Endothelial cell of umbilical vein (primary cell): ENCODE data around the gene SLC8A1. TPM values are rescaled to one million over a fixed set of nuclear protein-coding genes. Genes with fewer than 3 reads are reported as not detected.

ENCODE experiments used
- BruUV-seq: library from RNA; stranded (reverse); fragments of 400-500 nt; replicated peaks from 2 replicates; lab custom pipeline; 2021; lab: Mats Ljungman, UMichigan
- CTCF ChIA-PET: fragments of 300-600, 350-600 bp; sonication (Branson Sonifier 250); formaldehyde crosslinking; loops from one replicate; lab custom pipeline; 2021; ENCODE audit warnings: antibody characterized with exemption, inconsistent platforms; lab: Charles Lee
- POLR2A ChIA-PET: fragments of 300-600, 350-600 bp; sonication (Branson Sonifier 250); formaldehyde crosslinking; loops from one replicate; lab custom pipeline; 2021; ENCODE audit warnings: antibody characterized with exemption, inconsistent platforms; lab: Charles Lee
- DNase-seq: peaks from one replicate; pipeline ENCODE4 v3.0.0-alpha.2; 2011; ENCODE audit warnings: low read depth, low spot score
- FAIRE-seq: peaks from 2 replicates; lab custom pipeline; 2011; peaks lifted over from hg19 to GRCh38; lab: Jason Lieb, UNC
- H2AFZ ChIP-seq: 2 replicates; pipeline ENCODE4 v1.6.0; 2012; ENCODE audit warnings: low read depth, low read length, control low read depth, inconsistent platforms
- H3K27ac ChIP-seq: 2 replicates; pipeline ENCODE4 v1.5.1; 2011; ENCODE audit warnings: low read depth, mild to moderate bottlenecking, control low read depth, low read length, moderate library complexity; ENCODE audit not compliant: insufficient read depth
- H3K27me3 ChIP-seq, 2 experiments: 2 replicates each; pipeline versions ENCODE4 v1.6.0 to v1.6.1; 2011; ENCODE audit warnings: low read length in 2 of 2, mixed read lengths in 1 of 2; ENCODE audit not compliant: control insufficient read depth in 2 of 2, insufficient read depth in 2 of 2
- H3K36me3 ChIP-seq, 2 experiments: 2 replicates in 1 of 2; 3 replicates in 1 of 2; pipeline ENCODE4 v1.5.1; 2011; ENCODE audit warnings: low read length in 2 of 2, mild to moderate bottlenecking in 1 of 2, moderate library complexity in 1 of 2; ENCODE audit not compliant: control insufficient read depth in 2 of 2, insufficient read depth in 2 of 2; ENCODE audit errors: extremely low read depth in 1 of 2
- H3K4me1 ChIP-seq: 3 replicates; pipeline ENCODE4 v1.5.1; 2011; ENCODE audit warnings: mild to moderate bottlenecking, low read length; ENCODE audit not compliant: control insufficient read depth, insufficient read depth; ENCODE audit errors: extremely low read depth
- H3K4me2 ChIP-seq: 2 replicates; pipeline ENCODE4 v1.6.1; 2011; ENCODE audit warnings: low read length, control low read depth, mixed read lengths; ENCODE audit not compliant: insufficient read depth
- H3K4me3 ChIP-seq, 3 experiments: fragments of 200-600 bp in 1 of 3; sonication (generic), shearing (Covaris generic) in 1 of 3; replicated peaks in 1 of 3; 2 replicates each; pipeline ENCODE4 v1.5.1; 2011 to 2016; ENCODE audit warnings: control low read depth in 3 of 3, low read length in 3 of 3, mild to moderate bottlenecking in 2 of 3, inconsistent platforms in 1 of 3, low read depth in 1 of 3, moderate library complexity in 1 of 3; ENCODE audit not compliant: insufficient read depth in 1 of 3
- H3K79me2 ChIP-seq: 2 replicates; pipeline ENCODE4 v1.6.0; 2012; ENCODE audit warnings: low read length, inconsistent platforms; ENCODE audit not compliant: control insufficient read depth, insufficient read depth
- H3K9ac ChIP-seq: replicated peaks from 2 replicates; pipeline ENCODE3; 2011; ENCODE audit warnings: low read length, control low read depth; ENCODE audit not compliant: insufficient read depth; ENCODE audit errors: extremely low read depth
- H3K9me1 ChIP-seq: replicated peaks from 3 replicates; pipeline ENCODE4 v1.6.0; 2011; ENCODE audit warnings: mild to moderate bottlenecking, low read length; ENCODE audit not compliant: control insufficient read depth, insufficient read depth; ENCODE audit errors: extremely low read depth
- H3K9me3 ChIP-seq: replicated peaks from 2 replicates; pipeline ENCODE4 v1.5.1; 2012; ENCODE audit warnings: low read length, inconsistent platforms; ENCODE audit not compliant: control insufficient read depth, insufficient read depth
- H4K20me1 ChIP-seq: replicated peaks from 2 replicates; pipeline ENCODE3; 2011; ENCODE audit warnings: mild to moderate bottlenecking, low read length; ENCODE audit not compliant: control insufficient read depth, insufficient read depth; ENCODE audit errors: extremely low read depth
- CTCF ChIP-seq, 2 donors: IDR thresholded peaks; 1 replicate in 1 of 2; 2 replicates in 1 of 2; pipeline ENCODE4 v1.5.1; 2011; ENCODE audit warnings: low read length in 2 of 2, mild to moderate bottlenecking in 2 of 2, moderate library complexity in 2 of 2, control low read depth in 1 of 2, inconsistent platforms in 1 of 2, low read depth in 1 of 2; ENCODE audit not compliant: insufficient read depth in 1 of 2; ENCODE audit errors: extremely low read depth in 1 of 2
- EZH2 ChIP-seq: IDR thresholded peaks from 2 replicates; pipeline ENCODE4 v1.6.1; 2012; ENCODE audit warnings: borderline replicate concordance, low read depth, mild to moderate bottlenecking, moderate library complexity, low read length, inconsistent platforms; ENCODE audit not compliant: severe bottlenecking
- FOS ChIP-seq: IDR thresholded peaks from 2 replicates; pipeline ENCODE4 v1.6.1; 2011; ENCODE audit warnings: mild to moderate bottlenecking, low read length, moderate library complexity, borderline replicate concordance; ENCODE audit not compliant: insufficient read depth
- GATA2 ChIP-seq: IDR thresholded peaks from 2 replicates; pipeline ENCODE4 v1.7.0; 2011; ENCODE audit warnings: low read depth, mild to moderate bottlenecking, moderate library complexity, mixed read lengths, low read length; ENCODE audit not compliant: insufficient read length, insufficient read depth
- JUN ChIP-seq: IDR thresholded peaks from 2 replicates; pipeline ENCODE4 v1.6.1; 2011; ENCODE audit warnings: borderline replicate concordance, low read depth; ENCODE audit not compliant: insufficient read length, insufficient read depth
- MYC ChIP-seq: IDR thresholded peaks from one replicate; pipeline ENCODE4 v1.6.1; 2011; ENCODE audit warnings: mild to moderate bottlenecking, low read depth, low read length
- POLR2A ChIP-seq: IDR thresholded peaks from 2 replicates; pipeline ENCODE4 v1.6.1; 2012; ENCODE audit warnings: low read depth, mild to moderate bottlenecking, control low read depth, low read length
- POLR2AphosphoS5 ChIP-seq: IDR thresholded peaks from 2 replicates; pipeline ENCODE4 v1.6.1; 2012; ENCODE audit warnings: low read depth, mild to moderate bottlenecking, control low read depth, low read length, moderate library complexity; ENCODE audit not compliant: insufficient read depth
- dilution Hi-C: fragments of 300-500 bp; cut with MboI; formaldehyde crosslinking; loops from one replicate; pipeline ENCODE4 v1.15.0; 2019; ENCODE audit warnings: low sequenced_read_pairs; ENCODE audit not compliant: extremely low pct_ligation_motif_present
- intact Hi-C: fragments of 100-400 bp; cut with micrococcal nuclease; formaldehyde crosslinking; loops from one replicate; pipeline ENCODE4 v1.10.0; 2022
- polyA plus RNA-seq, 4 experiments: library from polyadenylated mRNA; depleted of rRNA in 3 of 4; stranded (reverse) in 3 of 4; unstranded in 1 of 4; fragments of >200 nt; gene quantifications; 2 replicates each; pipeline versions ENCODE4 v1.2.1 to v1.2.3, GENCODE V29; 2011 to 2012; ENCODE audit warnings: missing spikeins in 1 of 4
- total RNA-seq: library from RNA; stranded (reverse); gene quantifications from 2 replicates; pipeline ENCODE4 v1.2.3, GENCODE V29; 2021
- TF ChIP-seq, protein P1 (sequence below): IDR thresholded peaks from 2 replicates; pipeline ENCODE4 v1.6.1; 2011; ENCODE audit not compliant: insufficient read depth, insufficient read length

The SLC8A1 gene
- total and polyA plus RNA-seq, 2 donors (not counting 3 experiments of a cell fraction or from before 2014, with no cell fraction given), result 0.19 to 1.8 TPM

DNA sequence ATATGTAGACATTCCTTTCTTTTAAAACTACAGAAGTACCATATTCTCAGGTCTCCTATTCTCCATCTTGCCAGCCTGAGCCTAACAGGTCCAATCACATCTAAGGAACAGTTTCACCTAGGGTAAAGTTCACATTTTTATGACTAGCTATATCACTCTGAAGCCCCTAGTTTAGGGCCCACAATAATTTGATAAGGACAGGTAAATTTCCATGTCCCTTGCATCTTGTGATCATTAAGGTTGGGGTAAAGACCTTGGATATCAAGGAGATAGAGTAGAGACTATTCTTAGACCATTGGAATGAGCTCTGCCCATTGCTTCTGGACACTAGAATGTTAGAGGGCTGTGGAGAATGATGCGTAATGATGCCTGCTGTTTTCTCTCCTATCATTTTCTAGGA lies 185.7 kb downstream of the SLC8A1 start:
- no peak overlapping the region for H3K4me3 ChIP-seq
- dilution Hi-C loops (no loop called here), intact Hi-C loops (no loop called here)
- H3K27me3 ChIP-seq, result no peaks in the 10 kb centered on the region
- H3K36me3 ChIP-seq, result no peaks in the 10 kb centered on the region
- no peak for FAIRE-seq
- H3K27ac ChIP-seq, result no peak overlapping the region
- H3K79me2 ChIP-seq, result no peaks in the 10 kb centered on the region
- H3K4me2 ChIP-seq, result no peak overlapping the region
- POLR2A ChIA-PET, result no interaction called here
- no peaks in the 10 kb centered on the region for H3K4me1 ChIP-seq
- no peaks in the 10 kb centered on the region for H4K20me1 ChIP-seq
- H2AFZ ChIP-seq, result no peak overlapping the region
- H3K9ac ChIP-seq, result no peak overlapping the region
- no peak for DNase-seq
- H3K9me3 ChIP-seq, result no peaks in the 10 kb centered on the region
- CTCF ChIA-PET, result interaction anchor here (0.5 to 1.5 kb wide), 4 partner anchors 9 to 352 kb away, joined by 3 read pairs; no protein-coding TSS in a partner anchor
- H3K9me1 ChIP-seq, result no peaks in the 10 kb centered on the region
- no TSS peak for BruUV-seq
- TF ChIP-seq POLR2AphosphoS5 (no peak), MYC (no peak), FOS (no peak), CTCF (IDR thresholded peaks at IDR 0.05; ENCODE audit: extremely low read depth in 1 of 2, insufficient read depth in 1 of 2, low read depth in 1 of 2, low read length in 2 of 2) (no peak), JUN (no peak), EZH2 (no peak), GATA2 (no peak), POLR2A (no peak)
- TF ChIP-seq, protein P1, sequence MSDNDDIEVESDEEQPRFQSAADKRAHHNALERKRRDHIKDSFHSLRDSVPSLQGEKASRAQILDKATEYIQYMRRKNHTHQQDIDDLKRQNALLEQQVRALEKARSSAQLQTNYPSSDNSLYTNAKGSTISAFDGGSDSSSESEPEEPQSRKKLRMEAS, result no peak
